ENCODE data around the gene PDE1C.

Gene PDE1C

GRCh38 chr7:31758755-31759154 is 311.5 kb downstream of the PDE1C start:
- DNase-seq = no peak

- no peak for DNase-seq
Observed at GRCh38 chr7:31751726-31752125, 318.5 kb downstream of the PDE1C start.

DNA sequence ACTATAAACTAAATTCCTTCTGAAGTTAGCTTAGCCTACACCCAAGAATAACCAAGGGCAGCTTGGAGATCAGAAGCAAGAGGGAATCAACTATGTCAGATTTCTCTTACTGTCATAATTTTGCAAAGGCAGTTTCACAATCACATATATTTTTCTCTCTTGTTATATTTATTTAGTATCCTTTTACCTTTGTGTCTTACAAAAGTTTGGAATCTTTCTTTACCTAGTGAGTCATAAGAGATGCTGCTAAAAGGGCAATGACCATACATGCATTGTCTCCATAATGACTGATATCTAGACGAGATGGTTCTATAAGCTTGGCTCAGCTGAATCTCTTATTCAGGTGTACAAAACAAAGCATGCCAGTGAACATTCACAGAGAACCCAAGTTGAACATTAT is 322.1 kb downstream of the PDE1C start:
- no peak for DNase-seq

DNA sequence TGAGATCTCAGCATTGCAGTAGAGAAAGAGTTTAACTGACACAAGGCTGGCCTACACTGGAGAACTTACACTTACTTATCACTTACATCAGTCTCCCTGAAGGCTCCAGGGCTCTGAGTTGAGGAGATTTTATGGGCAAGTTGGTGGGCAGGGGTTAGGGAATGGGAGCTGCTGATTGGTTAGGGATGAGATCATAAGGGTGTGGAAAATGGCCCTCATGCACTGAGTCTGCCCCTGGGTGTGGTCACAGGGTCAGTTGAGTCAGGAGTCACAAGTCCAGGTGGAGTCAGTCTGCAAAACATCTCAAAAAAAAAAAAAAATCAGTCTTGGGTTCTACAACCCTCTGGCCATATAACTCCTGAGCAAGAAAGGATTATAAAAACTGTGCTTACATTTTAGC is 322.7 kb downstream of the PDE1C start:
- DNase-seq = no peak

DNA sequence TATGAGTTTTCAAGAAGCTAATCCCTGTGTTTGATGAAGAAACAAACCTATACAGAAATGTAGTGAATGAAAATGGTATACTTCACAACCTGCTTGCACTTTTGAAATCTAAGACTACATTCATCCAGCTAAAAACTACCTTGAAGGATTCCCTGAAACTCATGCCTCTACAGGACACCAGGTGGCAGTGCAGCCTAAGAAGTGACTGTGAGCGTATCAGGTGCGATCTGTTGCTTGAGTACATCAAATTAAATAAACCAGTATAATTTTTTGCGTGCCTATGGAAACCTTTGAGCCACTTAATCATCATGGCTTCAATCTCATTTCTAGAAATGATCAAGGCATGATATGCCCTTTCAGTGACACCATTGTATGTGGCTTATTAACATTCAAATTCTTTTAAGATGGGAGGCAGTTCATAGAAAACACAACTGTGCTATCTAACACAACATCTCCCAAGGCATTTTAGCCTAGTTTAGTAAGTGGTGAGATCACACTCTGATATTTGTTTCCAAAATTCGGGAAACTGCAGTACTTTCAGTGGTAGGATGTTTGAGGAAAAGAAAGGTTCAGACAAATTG is 325.8 kb downstream of the PDE1C start:
- peak; percentile 0 for DNase-seq

GRCh38 chr7:31741852-31742251 is 328.4 kb downstream of the PDE1C start:
- DNase-seq = no peak

DNA sequence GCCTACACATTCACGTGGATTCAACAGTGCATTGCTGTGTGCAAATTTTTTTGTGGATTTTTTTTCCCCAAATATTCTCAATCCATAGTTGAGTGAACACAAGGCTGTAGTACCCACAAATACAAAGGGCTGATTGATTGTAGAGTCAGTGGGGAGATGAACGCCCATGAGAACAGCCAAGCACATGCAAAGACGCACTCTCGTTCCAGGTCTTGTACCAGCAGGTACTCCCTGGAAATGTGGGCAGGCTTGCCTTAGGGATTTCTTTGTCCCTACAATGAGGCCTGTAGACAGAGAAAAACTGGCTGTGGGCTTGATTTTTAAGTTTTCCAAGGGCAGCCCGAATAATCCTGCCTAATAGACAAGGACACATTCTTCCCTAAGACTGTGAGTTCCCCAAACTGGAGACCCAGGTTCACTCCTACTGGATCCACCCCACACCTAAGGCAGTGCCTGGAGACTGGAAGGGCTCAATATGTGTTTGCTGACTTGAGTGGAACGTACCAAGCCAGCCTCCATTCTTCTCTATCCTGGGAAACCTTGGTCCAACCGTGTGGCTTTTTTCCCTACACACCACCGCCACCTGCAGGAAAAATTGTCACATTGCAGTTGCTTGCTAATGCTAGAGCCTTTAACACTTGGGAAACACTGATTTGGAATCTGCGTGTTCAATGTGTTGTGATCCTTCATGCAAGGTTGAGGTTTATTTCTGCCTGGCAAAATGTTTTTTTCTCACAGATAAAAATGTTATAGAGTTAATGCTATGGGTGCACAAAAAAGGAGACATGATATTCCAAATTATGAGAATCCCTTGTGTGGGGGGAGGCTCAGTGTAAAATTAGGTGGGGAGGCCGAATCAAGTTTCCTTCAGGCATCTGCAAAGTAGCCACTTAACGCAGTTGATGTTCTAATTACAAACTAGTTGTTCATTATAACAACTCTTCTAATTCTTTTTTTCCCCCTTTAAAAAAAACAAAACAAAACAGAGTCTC is 333.9 kb downstream of the PDE1C start:
- DNase-seq = peak; percentile 41

GRCh38 chr7:31734456-31734855 is 335.8 kb downstream of the PDE1C start:
- no peak for DNase-seq

GRCh38 chr7:31729195-31729804 is 340.9 kb downstream of the PDE1C start:
- DNase-seq = no peak

DNA sequence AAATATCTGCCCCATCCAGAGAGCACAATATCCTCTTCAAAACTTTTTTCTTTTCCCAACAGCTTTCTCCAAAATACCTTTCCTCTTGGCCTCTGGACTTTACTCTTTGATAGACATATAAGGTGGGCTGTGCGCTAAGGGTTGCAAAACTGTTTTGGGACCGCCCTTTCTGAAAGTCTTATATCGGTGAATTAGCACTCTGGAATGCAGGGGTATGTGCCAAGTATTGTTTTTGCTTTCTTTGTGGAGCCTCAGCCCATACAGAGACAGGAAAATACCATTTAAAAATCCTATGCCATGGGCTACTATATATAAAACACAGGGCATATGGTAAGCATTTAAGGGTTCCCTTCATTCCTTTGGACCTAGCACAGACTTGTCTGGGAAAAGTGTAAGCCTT is 345.5 kb downstream of the PDE1C start:
- no peak for DNase-seq

GRCh38 chr7:31720366-31720765 is 349.8 kb downstream of the PDE1C start:
- DNase-seq = no peak

- DNase-seq = no peak
Observed at GRCh38 chr7:31716355-31716754, 353.9 kb downstream of the PDE1C start.

GRCh38 chr7:31710171-31710570 is 360.0 kb downstream of the PDE1C start:
- DNase-seq = no peak

DNA sequence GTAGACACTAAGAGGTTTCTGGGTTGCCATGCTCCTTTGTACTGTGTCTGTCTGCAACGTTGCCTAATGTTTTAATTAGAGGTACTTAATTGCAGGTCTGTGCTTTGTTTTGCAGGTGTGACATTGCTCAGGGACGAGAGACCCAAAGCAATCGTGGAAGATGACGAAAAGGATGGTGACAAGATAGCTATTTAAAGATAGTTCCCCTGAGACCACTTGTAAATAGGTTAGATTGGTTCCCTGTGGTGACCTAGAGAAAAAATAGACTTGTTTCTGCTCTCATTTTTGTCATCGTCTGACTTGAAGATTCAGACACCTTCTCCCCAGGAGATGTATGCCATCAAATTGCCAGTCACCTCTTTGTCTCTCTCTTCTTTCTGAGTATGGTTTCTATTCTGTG is 363.1 kb downstream of the PDE1C start:
- DNase-seq = no peak

- no peak for DNase-seq
Observed at GRCh38 chr7:31705377-31705776, 364.8 kb downstream of the PDE1C start.

- no peak for DNase-seq
Observed at GRCh38 chr7:31702354-31702753, 367.9 kb downstream of the PDE1C start.
